Mucosa of stomach (tissue), 1 donor: Measurements from ENCODE around the gene TSPAN18.

ENCODE experiments used
- H3K27me3 ChIP-seq: one replicate; pipeline ENCODE4 v1.7.0; 2013; ENCODE audit warnings: mild to moderate bottlenecking, low read length; ENCODE audit not compliant: control insufficient read depth, insufficient read depth
- H3K36me3 ChIP-seq: one replicate; pipeline ENCODE4 v1.7.0; 2013; ENCODE audit warnings: low read length; ENCODE audit not compliant: control insufficient read depth, insufficient read depth
- H3K4me1 ChIP-seq: one replicate; pipeline ENCODE4 v1.7.0; 2013; ENCODE audit warnings: mild to moderate bottlenecking, low read length; ENCODE audit not compliant: control insufficient read depth, insufficient read depth
- H3K4me3 ChIP-seq: one replicate; pipeline ENCODE4 v1.7.0; 2013; ENCODE audit warnings: low read length
- H3K9ac ChIP-seq: one replicate; pipeline ENCODE4 v1.7.0; 2013; ENCODE audit warnings: mild to moderate bottlenecking, low read length, moderate library complexity
- H3K9me3 ChIP-seq: one replicate; pipeline ENCODE4 v1.7.0; 2013; ENCODE audit warnings: mild to moderate bottlenecking, low read length, moderate library complexity; ENCODE audit not compliant: control insufficient read depth
- donor health status: Pancreatic carcinoma.

Gene TSPAN18

GRCh38 chr11:44730775-44731174 lies 4.0 kb downstream of the TSPAN18 start:
- no peak overlapping the region for H3K4me3 ChIP-seq
- peaks cover 40% of the 10 kb centered on the region for H3K27me3 ChIP-seq
- H3K9ac ChIP-seq, result no peak overlapping the region

GRCh38 chr11:44731685-44732430 lies 5.1 kb downstream of the TSPAN18 start:
- no peak overlapping the region for H3K4me3 ChIP-seq
- peaks cover 33% of the 10 kb centered on the region for H3K27me3 ChIP-seq
- no peak overlapping the region for H3K9ac ChIP-seq
- H3K4me1 ChIP-seq, result peaks cover 12% of the 10 kb centered on the region
- no peaks in the 10 kb centered on the region for H3K9me3 ChIP-seq
- no peaks in the 10 kb centered on the region for H3K36me3 ChIP-seq

More at GRCh38 chr11:44730775-44731174, 4.0 kb downstream of the TSPAN18 start:
- H3K4me1 ChIP-seq, result peaks cover 17% of the 10 kb centered on the region
- H3K9me3 ChIP-seq, result no peaks in the 10 kb centered on the region
- no peaks in the 10 kb centered on the region for H3K36me3 ChIP-seq

- Histone ChIP-seq H3K36me3 (no peaks in the 10 kb centered on the region), H3K4me3 (no peak overlapping the region), H3K9me3 (no peaks in the 10 kb centered on the region), H3K4me1 (peaks cover 9% of the 10 kb centered on the region), H3K27me3 (peaks cover 27% of the 10 kb centered on the region), H3K9ac (no peak overlapping the region)
Measured at GRCh38 chr11:44732564-44732963, 5.8 kb downstream of the TSPAN18 start.

GRCh38 chr11:44733877-44734276 lies 7.1 kb downstream of the TSPAN18 start:
- peaks cover 14% of the 10 kb centered on the region for H3K27me3 ChIP-seq
- no peaks in the 10 kb centered on the region for H3K4me1 ChIP-seq

GRCh38 chr11:44734843-44735381 lies 8.2 kb downstream of the TSPAN18 start:
- Histone ChIP-seq H3K4me1 (no peaks in the 10 kb centered on the region), H3K9ac (no peak overlapping the region), H3K9me3 (no peaks in the 10 kb centered on the region), H3K27me3 (peaks cover 4% of the 10 kb centered on the region), H3K36me3 (no peaks in the 10 kb centered on the region), H3K4me3 (no peak overlapping the region)

More at GRCh38 chr11:44733877-44734276, 7.1 kb downstream of the TSPAN18 start:
- H3K9ac ChIP-seq, result no peak overlapping the region
- H3K36me3 ChIP-seq, result no peaks in the 10 kb centered on the region
- no peak overlapping the region for H3K4me3 ChIP-seq
- no peaks in the 10 kb centered on the region for H3K9me3 ChIP-seq

- no peaks in the 10 kb centered on the region for H3K36me3 ChIP-seq
- H3K4me1 ChIP-seq, result no peaks in the 10 kb centered on the region
- no peaks in the 10 kb centered on the region for H3K9me3 ChIP-seq
- H3K9ac ChIP-seq, result no peak overlapping the region
- H3K27me3 ChIP-seq, result no peaks in the 10 kb centered on the region
- no peak overlapping the region for H3K4me3 ChIP-seq
Measured at GRCh38 chr11:44736791-44737190, 10.0 kb downstream of the TSPAN18 start.

GRCh38 chr11:44737245-44738085 lies 10.7 kb downstream of the TSPAN18 start:
- no peak overlapping the region for H3K4me3 ChIP-seq
- no peaks in the 10 kb centered on the region for H3K36me3 ChIP-seq
- H3K9ac ChIP-seq, result no peak overlapping the region
- no peaks in the 10 kb centered on the region for H3K4me1 ChIP-seq
- no peaks in the 10 kb centered on the region for H3K27me3 ChIP-seq
- H3K9me3 ChIP-seq, result no peaks in the 10 kb centered on the region

GRCh38 chr11:44738791-44739190 lies 12.0 kb downstream of the TSPAN18 start:
- H3K27me3 ChIP-seq, result no peaks in the 10 kb centered on the region
- H3K4me3 ChIP-seq, result no peak overlapping the region
- no peaks in the 10 kb centered on the region for H3K9me3 ChIP-seq
- no peaks in the 10 kb centered on the region for H3K36me3 ChIP-seq
- H3K4me1 ChIP-seq, result no peaks in the 10 kb centered on the region
- H3K9ac ChIP-seq, result no peak overlapping the region

GRCh38 chr11:44740967-44741366 lies 14.2 kb downstream of the TSPAN18 start:
- no peaks in the 10 kb centered on the region for H3K4me1 ChIP-seq
- no peaks in the 10 kb centered on the region for H3K9me3 ChIP-seq
- no peaks in the 10 kb centered on the region for H3K27me3 ChIP-seq
- H3K9ac ChIP-seq, result no peak overlapping the region
- H3K4me3 ChIP-seq, result no peak overlapping the region
- H3K36me3 ChIP-seq, result no peaks in the 10 kb centered on the region

- Histone ChIP-seq H3K36me3 (no peaks in the 10 kb centered on the region), H3K9me3 (no peaks in the 10 kb centered on the region), H3K4me1 (no peaks in the 10 kb centered on the region), H3K9ac (no peak overlapping the region), H3K27me3 (no peaks in the 10 kb centered on the region), H3K4me3 (no peak overlapping the region)
Measured at GRCh38 chr11:44741976-44742375, 15.2 kb downstream of the TSPAN18 start.

- Histone ChIP-seq H3K27me3 (no peaks in the 10 kb centered on the region), H3K4me3 (no peak overlapping the region), H3K4me1 (no peaks in the 10 kb centered on the region), H3K36me3 (no peaks in the 10 kb centered on the region), H3K9me3 (no peaks in the 10 kb centered on the region), H3K9ac (no peak overlapping the region)
Measured at GRCh38 chr11:44742508-44743246, 15.9 kb downstream of the TSPAN18 start.
